ENCODE results near the gene SMC2.

SMC2 gene

DNA sequence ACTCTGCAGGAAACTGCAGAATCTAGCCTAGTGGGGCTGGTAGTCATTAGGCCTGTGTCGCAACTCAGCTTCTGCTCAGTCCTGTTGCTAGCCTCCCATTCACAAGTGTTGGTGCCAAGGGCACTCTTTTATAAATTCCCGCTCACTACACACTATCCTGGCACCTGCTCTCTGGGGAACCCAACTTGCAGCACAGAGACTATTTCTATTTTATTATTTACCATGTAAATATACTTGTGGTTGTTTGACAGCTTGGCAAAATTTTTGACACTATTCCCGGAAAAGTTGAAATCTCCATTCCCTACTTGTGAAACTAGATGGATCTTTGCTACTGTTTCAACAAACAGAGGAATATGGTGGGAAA, 20.4 kb upstream of the SMC2 start:
- no peaks in the 10 kb centered on the region for H3K27me3 ChIP-seq
- peaks cover 0 to 44% (median 21%) of the 10 kb centered on the region in 4 donors for H3K4me1 ChIP-seq
- peak overlapping the region; percentile 7 to 18 for H3K27ac ChIP-seq
- no peaks in the 10 kb centered on the region for H3K36me3 ChIP-seq
- no peaks in the 10 kb centered on the region for H3K9me3 ChIP-seq
- no peak overlapping the region for H3K4me3 ChIP-seq
- TF ChIP-seq, protein P1, sequence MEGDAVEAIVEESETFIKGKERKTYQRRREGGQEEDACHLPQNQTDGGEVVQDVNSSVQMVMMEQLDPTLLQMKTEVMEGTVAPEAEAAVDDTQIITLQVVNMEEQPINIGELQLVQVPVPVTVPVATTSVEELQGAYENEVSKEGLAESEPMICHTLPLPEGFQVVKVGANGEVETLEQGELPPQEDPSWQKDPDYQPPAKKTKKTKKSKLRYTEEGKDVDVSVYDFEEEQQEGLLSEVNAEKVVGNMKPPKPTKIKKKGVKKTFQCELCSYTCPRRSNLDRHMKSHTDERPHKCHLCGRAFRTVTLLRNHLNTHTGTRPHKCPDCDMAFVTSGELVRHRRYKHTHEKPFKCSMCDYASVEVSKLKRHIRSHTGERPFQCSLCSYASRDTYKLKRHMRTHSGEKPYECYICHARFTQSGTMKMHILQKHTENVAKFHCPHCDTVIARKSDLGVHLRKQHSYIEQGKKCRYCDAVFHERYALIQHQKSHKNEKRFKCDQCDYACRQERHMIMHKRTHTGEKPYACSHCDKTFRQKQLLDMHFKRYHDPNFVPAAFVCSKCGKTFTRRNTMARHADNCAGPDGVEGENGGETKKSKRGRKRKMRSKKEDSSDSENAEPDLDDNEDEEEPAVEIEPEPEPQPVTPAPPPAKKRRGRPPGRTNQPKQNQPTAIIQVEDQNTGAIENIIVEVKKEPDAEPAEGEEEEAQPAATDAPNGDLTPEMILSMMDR (IDR thresholded peaks at IDR 0.05): no peak
- intact Hi-C loops (cut with DNase I; ENCODE audit: low total_unique reads): no loop called here
- no peak for DNase-seq

DNA sequence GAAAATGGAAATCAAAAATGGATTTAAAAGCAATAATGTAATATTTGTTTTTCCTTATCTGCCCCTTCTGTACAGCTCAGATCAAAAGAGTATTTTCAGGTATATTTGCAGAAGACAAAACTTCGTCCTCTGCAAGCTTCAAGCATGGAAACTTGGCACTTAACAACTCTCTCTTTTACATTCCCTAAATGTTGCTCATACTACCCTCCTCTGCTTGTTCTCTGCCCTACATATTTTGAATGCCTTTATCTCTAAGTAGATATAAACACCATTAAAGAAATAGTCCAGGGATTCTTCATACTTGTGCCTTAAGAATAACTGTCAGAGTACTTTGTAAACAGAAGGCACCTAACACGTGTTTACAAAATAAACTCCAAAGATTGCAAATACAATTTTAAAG, 19.2 kb upstream of the SMC2 start:
- H3K27ac ChIP-seq: no peak overlapping the region
- DNase-seq: no peak
- TF ChIP-seq, protein P1 (IDR thresholded peaks at IDR 0.05): no peak
- no peak overlapping the region for H3K4me3 ChIP-seq
- H3K9me3 ChIP-seq: no peaks in the 10 kb centered on the region
- intact Hi-C loops (cut with DNase I; ENCODE audit: low total_unique reads): no loop called here
- H3K27me3 ChIP-seq: no peaks in the 10 kb centered on the region
- no peaks in the 10 kb centered on the region for H3K36me3 ChIP-seq
- peaks cover 0 to 44% (median 21%) of the 10 kb centered on the region in 4 donors for H3K4me1 ChIP-seq

DNA sequence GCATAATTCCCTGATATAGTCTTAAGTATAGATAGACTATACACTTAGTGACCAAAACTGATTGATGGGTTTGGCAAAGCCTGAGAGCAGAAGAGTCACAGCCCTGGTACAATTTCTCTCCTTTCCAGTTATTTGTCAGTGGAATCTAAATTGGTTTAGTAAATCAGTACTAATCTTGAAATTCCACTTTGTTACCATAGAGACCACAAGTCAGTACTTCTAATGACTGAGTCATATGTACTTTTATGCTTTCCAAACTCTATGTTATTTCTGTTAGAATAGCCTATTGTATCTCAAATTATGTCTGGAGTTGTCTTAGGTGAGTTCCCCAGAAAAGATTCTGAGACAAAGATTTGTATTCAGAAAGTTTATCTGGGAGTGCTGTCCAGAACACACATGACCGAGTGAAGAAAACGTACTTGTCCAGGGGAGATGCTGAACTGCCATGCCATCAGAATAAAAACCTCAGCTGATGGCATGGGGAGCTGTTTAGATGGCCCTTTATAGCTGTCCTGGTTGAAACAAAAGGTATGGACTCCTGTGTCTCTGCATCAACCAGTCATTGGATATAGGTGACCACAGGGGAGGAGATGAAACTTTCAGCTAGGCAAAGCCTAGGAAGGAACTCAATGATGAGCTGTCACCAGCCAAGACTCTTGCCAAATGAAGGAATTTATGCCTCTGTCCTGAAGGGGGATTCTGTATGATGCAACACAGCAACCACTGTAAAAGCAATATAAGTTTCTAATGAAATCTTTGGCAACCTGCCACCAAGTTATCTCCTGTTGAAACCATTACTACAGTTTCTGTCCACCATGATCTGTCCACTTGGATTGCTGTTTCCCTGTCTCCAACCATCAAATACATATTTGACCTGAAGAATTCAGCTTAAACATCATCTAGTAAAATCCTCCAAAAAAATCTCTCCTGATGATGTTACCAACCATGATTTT, 18.0 kb upstream of the SMC2 start:
- Histone ChIP-seq H3K4me3 (no peak overlapping the region), H3K27me3 (no peaks in the 10 kb centered on the region), H3K4me1 (peaks cover 0 to 44% (median 21%) of the 10 kb centered on the region in 4 donors), H3K9me3 (no peaks in the 10 kb centered on the region), H3K36me3 (no peaks in the 10 kb centered on the region), H3K27ac (peak overlapping the region in 1 of 2 donors; percentile 20)
- TF ChIP-seq, protein P1 (IDR thresholded peaks at IDR 0.05): no peak
- intact Hi-C loops (cut with DNase I; ENCODE audit: low total_unique reads): no loop called here
- no peak for DNase-seq

DNA sequence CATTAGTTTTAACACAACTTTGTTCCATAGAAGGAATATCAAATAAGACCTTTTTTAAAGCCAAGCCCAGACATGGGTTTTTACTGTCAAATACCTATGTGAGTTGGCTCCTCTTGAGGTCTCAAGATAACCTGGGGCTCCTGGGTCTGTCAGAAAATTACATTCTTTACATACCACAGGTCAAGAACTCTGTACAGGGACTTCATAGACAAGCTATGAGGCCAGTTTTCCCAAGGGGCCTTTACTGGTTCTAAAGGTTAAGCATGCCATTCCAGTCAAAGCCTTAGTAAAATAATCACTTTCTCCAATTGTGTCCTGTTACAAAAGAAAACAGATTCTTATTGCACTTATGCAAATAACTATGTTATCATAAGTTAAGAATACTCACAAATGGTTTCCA, 15.5 kb upstream of the SMC2 start:
- intact Hi-C loops (cut with DNase I; ENCODE audit: low total_unique reads): no loop called here
- no peaks in the 10 kb centered on the region for H3K36me3 ChIP-seq
- H3K9me3 ChIP-seq: no peaks in the 10 kb centered on the region
- TF ChIP-seq, protein P1 (IDR thresholded peaks at IDR 0.05): no peak
- peaks cover 0 to 32% (median 16%) of the 10 kb centered on the region in 4 donors for H3K4me1 ChIP-seq
- H3K27ac ChIP-seq: no peak overlapping the region
- DNase-seq: no peak
- H3K27me3 ChIP-seq: no peaks in the 10 kb centered on the region
- no peak overlapping the region for H3K4me3 ChIP-seq

DNA sequence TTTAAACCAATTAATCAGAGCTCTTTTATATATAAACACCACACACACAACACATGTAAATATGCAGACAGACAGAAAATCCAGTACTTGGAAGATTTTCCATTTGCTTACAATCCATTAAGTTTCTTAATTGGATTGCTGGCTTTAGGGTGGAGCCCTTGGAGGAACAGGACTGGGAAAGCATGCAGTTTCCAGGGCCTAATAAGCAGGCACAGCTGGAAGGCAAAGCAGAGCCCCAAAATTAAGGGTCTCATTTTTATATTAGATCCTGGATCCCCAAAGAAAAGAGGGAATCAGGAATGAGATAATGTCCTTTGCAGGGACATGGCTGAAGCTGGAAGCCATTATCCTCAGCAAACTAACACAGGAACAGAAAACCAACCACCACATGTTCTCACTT, 13.1 kb upstream of the SMC2 start:
- TF ChIP-seq, protein P1 (IDR thresholded peaks at IDR 0.05): no peak
- peaks cover 0 to 8% (median 2%) of the 10 kb centered on the region in 4 donors for H3K4me1 ChIP-seq
- intact Hi-C loops (cut with DNase I; ENCODE audit: low total_unique reads): no loop called here

More for the DNA sequence above, 13.1 kb upstream of the SMC2 start:
- H3K27ac ChIP-seq: no peak overlapping the region
- no peaks in the 10 kb centered on the region for H3K9me3 ChIP-seq
- H3K36me3 ChIP-seq: no peaks in the 10 kb centered on the region
- DNase-seq: no peak
- H3K27me3 ChIP-seq: no peaks in the 10 kb centered on the region
- no peak overlapping the region for H3K4me3 ChIP-seq

Data from tibial artery (tissue), 4 donors.